K562 (cell line): ENCODE data around the gene S100A1. TPM values are rescaled to one million over a fixed set of nuclear protein-coding genes. Genes with fewer than 3 reads are reported as not detected.

Experiments used
- ADNP ChIP-seq: fragments of 200-800 bp; sonication (Bioruptor generic); IDR thresholded peaks from 2 replicates; pipeline ENCODE4 v1.6.1; 2016; ENCODE audit warnings: missing genetic modification characterization, missing compliant biosample characterization
- CBX1 ChIP-seq: sonication (generic); IDR thresholded peaks from 2 replicates; pipeline ENCODE4 v1.6.1; 2016; ENCODE audit warnings: antibody characterized with exemption, low read depth, mild to moderate bottlenecking
- CLOCK ChIP-seq: fragments of 250-450 bp; sonication (Bioruptor Pico); IDR thresholded peaks from 2 replicates; pipeline ENCODE4 v1.4.0; 2020; ENCODE audit warnings: mild to moderate bottlenecking, moderate library complexity, borderline replicate concordance
- CREBBP ChIP-seq: IDR thresholded peaks from one replicate; pipeline ENCODE4 v1.6.1; 2012; ENCODE audit warnings: low read depth, mild to moderate bottlenecking, control low read depth, inconsistent platforms, low read length
- CSDE1 ChIP-seq, 2 experiments: fragments of 450-650 bp; IDR thresholded peaks; 2 replicates each; pipeline ENCODE4 v1.6.1; 2016; ENCODE audit warnings: mild to moderate bottlenecking in 1 of 2
- FOXK1 ChIP-seq: sonication (generic); formaldehyde crosslinking; IDR thresholded peaks from 2 replicates; pipeline ENCODE4 v1.8.0; 2022; ENCODE audit warnings: missing genetic modification reagents, mild to moderate bottlenecking, borderline replicate concordance
- GABPB1 ChIP-seq: sonication (generic); formaldehyde crosslinking; IDR thresholded peaks from 2 replicates; pipeline ENCODE4 v1.8.0; 2022; ENCODE audit warnings: mild to moderate bottlenecking, missing genetic modification reagents
- LCOR ChIP-seq: sonication (generic); formaldehyde crosslinking; IDR thresholded peaks from 2 replicates; pipeline ENCODE4 v1.8.0; 2022; ENCODE audit warnings: mild to moderate bottlenecking, missing genetic modification reagents
- MXD1 ChIP-seq: fragments of 250-450 bp; sonication (Bioruptor Pico); IDR thresholded peaks from 2 replicates; pipeline ENCODE4 v1.8.0; 2021; ENCODE audit warnings: borderline replicate concordance, mild to moderate bottlenecking, moderate library complexity; ENCODE audit not compliant: poor library complexity, severe bottlenecking
- NFE2L1 ChIP-seq: fragments of 450-650 bp; IDR thresholded peaks from 2 replicates; pipeline ENCODE4 v1.6.1; 2016; ENCODE audit warnings: missing genetic modification characterization, low read depth, mild to moderate bottlenecking, missing compliant biosample characterization, moderate library complexity, borderline replicate concordance
- NFXL1 ChIP-seq: fragments of 450-650 bp; formaldehyde crosslinking; IDR thresholded peaks from 2 replicates; pipeline ENCODE4 v1.4.0; 2021; ENCODE audit warnings: mild to moderate bottlenecking
- PHF21A ChIP-seq: fragments of 450-650 bp; IDR thresholded peaks from 2 replicates; pipeline ENCODE4 v1.6.1; 2017; ENCODE audit warnings: low read depth, borderline replicate concordance
- POLR2AphosphoS2 ChIP-seq: IDR thresholded peaks from 2 replicates; pipeline ENCODE4 v1.6.1; 2012; ENCODE audit warnings: low read length, improper control_type of control experiment
- PTBP1 ChIP-seq: fragments of 200-400 bp; formaldehyde crosslinking; IDR thresholded peaks from 2 replicates; pipeline ENCODE4 v1.6.1; 2017; ENCODE audit warnings: low read depth, low read length
- SRSF7 ChIP-seq: fragments of 200-400 bp; formaldehyde crosslinking; optimal IDR thresholded peaks from 2 replicates; pipeline ENCODE3; 2017; ENCODE audit warnings: mild to moderate bottlenecking, low read depth, low read length
- STAT5A ChIP-seq: IDR thresholded peaks from 2 replicates; pipeline ENCODE4 v1.6.1; 2012; ENCODE audit warnings: low read length, inconsistent platforms, borderline replicate concordance
- TSHZ1 ChIP-seq: fragments of 250-450 bp; sonication (Bioruptor Pico); IDR thresholded peaks from 2 replicates; pipeline ENCODE4 v1.4.0; 2020; ENCODE audit warnings: mild to moderate bottlenecking, moderate library complexity
- XRCC3 ChIP-seq: fragments of 450-650 bp; IDR thresholded peaks from 2 replicates; pipeline ENCODE4 v1.6.1; 2017; ENCODE audit warnings: mild to moderate bottlenecking, moderate library complexity
- XRCC5 ChIP-seq: fragments of 200-400 bp; formaldehyde crosslinking; IDR thresholded peaks from 2 replicates; pipeline ENCODE4 v1.6.1; 2017; ENCODE audit warnings: low read depth, mild to moderate bottlenecking, low read length
- ZBED1 ChIP-seq: IDR thresholded peaks from 2 replicates; pipeline ENCODE4 v1.6.1; 2014
- ZNF41 ChIP-seq: fragments of 250-450 bp; sonication (Bioruptor Pico); conservative IDR thresholded peaks from 2 replicates; pipeline ENCODE4 v1.4.0; 2020; ENCODE audit warnings: mild to moderate bottlenecking
- ZNF507 ChIP-seq: conservative IDR thresholded peaks from 2 replicates; pipeline ENCODE4 v1.6.1; 2017; ENCODE audit warnings: missing genetic modification characterization, missing compliant biosample characterization
- ZNF764 ChIP-seq: fragments of 250-450 bp; sonication (Bioruptor Pico); IDR thresholded peaks from 2 replicates; pipeline ENCODE4 v1.4.0; 2020; ENCODE audit warnings: low read depth, mild to moderate bottlenecking, moderate library complexity
- ZNF79 ChIP-seq: fragments of 250-450 bp; sonication (Bioruptor Pico); IDR thresholded peaks from 2 replicates; pipeline ENCODE4 v1.4.0; 2020; ENCODE audit warnings: low read depth, mild to moderate bottlenecking, moderate library complexity
- polyA plus RNA-seq, 8 experiments: library from polyadenylated mRNA; depleted of rRNA in 4 of 8; stranded (reverse) in 5 of 8; unstranded in 3 of 8; fragments of >200 nt; fragmentation: Nextera tagmentation in 2 of 8; fragmentation: Illumina TruSeq in 1 of 8; extraction: Ambion mirVana in 2 of 8; extraction: Trizol in 1 of 8; gene quantifications; 2 replicates each; pipeline versions ENCODE4 v1.2.1 to v1.2.3, GENCODE V29; 2011 to 2014; ENCODE audit warnings: inconsistent platforms in 1 of 8, missing spikeins in 1 of 8
- total RNA-seq, 7 experiments: library from RNA; depleted of rRNA in 6 of 7; stranded (reverse); fragments of >200 nt in 6 of 7; fragmentation: Illumina TruSeq in 2 of 7; extraction: Trizol in 2 of 7; gene quantifications; 2 replicates each; pipeline versions ENCODE4 v1.2.1 to v1.2.3, GENCODE V29; 2011 to 2021; ENCODE audit warnings: low replicate concordance in 1 of 7

Gene S100A1
- total and polyA plus RNA-seq, 9 of the 15 experiments (the other 6 are each of a cell fraction or from before 2014, with no cell fraction given), result 0.44 to 30.1 (median 12.7) TPM

GRCh38 chr1:153658400-153659174, 30.4 kb downstream of the S100A1 start, which contains the start of gene SNAPIN (continued):
- TF ChIP-seq CLOCK (CRISPR knock-in tag) (no peak), PHF21A (no peak), XRCC3 (no peak), ZNF79 (CRISPR knock-in tag) (no peak), ZNF764 (CRISPR knock-in tag) (no peak), ZNF507 (tag) (no peak), LCOR (peak; percentile 73), ZNF41 (no peak), XRCC5 (peak; percentile 66; the same call in 1 of the 2 replicates), CBX1 (no peak; the same call in 1 of the 2 replicates), ZBED1 (no peak), MXD1 (CRISPR knock-in tag) (no peak), PTBP1 (no peak), SRSF7 (no peak), NFXL1 (CRISPR knock-in tag) (no peak), GABPB1 (CRISPR knock-in tag) (peak; percentile 73), FOXK1 (CRISPR knock-in tag) (no peak), TSHZ1 (no peak), CREBBP (no peak), NFE2L1 (tag) (no peak), ADNP (tag) (no peak), STAT5A (no peak), CSDE1 (IDR thresholded peaks at IDR 0.05) (no peak), POLR2AphosphoS2 (no peak)
